Endothelial cell of umbilical vein (primary cell): ENCODE measurements around the gene FAHD1. TPM values are rescaled to one million over a fixed set of nuclear protein-coding genes. Genes with fewer than 3 reads are reported as not detected.

Experiments used
- BruUV-seq: library from RNA; stranded (reverse); fragments of 400-500 nt; replicated peaks from 2 replicates; lab custom pipeline; 2021; lab: Mats Ljungman, UMichigan
- CTCF ChIA-PET: fragments of 300-600, 350-600 bp; sonication (Branson Sonifier 250); formaldehyde crosslinking; loops from one replicate; lab custom pipeline; 2021; ENCODE audit warnings: antibody characterized with exemption, inconsistent platforms; lab: Charles Lee
- POLR2A ChIA-PET: fragments of 300-600, 350-600 bp; sonication (Branson Sonifier 250); formaldehyde crosslinking; loops from one replicate; lab custom pipeline; 2021; ENCODE audit warnings: antibody characterized with exemption, inconsistent platforms; lab: Charles Lee
- DNase-seq: peaks from one replicate; pipeline ENCODE4 v3.0.0-alpha.2; 2011; ENCODE audit warnings: low read depth, low spot score
- FAIRE-seq: peaks from 2 replicates; lab custom pipeline; 2011; peaks lifted over from hg19 to GRCh38; lab: Jason Lieb, UNC
- H2AFZ ChIP-seq: 2 replicates; pipeline ENCODE4 v1.6.0; 2012; ENCODE audit warnings: low read depth, low read length, control low read depth, inconsistent platforms
- H3K27ac ChIP-seq: 2 replicates; pipeline ENCODE4 v1.5.1; 2011; ENCODE audit warnings: low read depth, mild to moderate bottlenecking, control low read depth, low read length, moderate library complexity; ENCODE audit not compliant: insufficient read depth
- H3K27me3 ChIP-seq, 2 experiments: 2 replicates each; pipeline versions ENCODE4 v1.6.0 to v1.6.1; 2011; ENCODE audit warnings: low read length in 2 of 2, mixed read lengths in 1 of 2; ENCODE audit not compliant: control insufficient read depth in 2 of 2, insufficient read depth in 2 of 2
- H3K36me3 ChIP-seq, 2 experiments: 2 replicates in 1 of 2; 3 replicates in 1 of 2; pipeline ENCODE4 v1.5.1; 2011; ENCODE audit warnings: low read length in 2 of 2, mild to moderate bottlenecking in 1 of 2, moderate library complexity in 1 of 2; ENCODE audit not compliant: control insufficient read depth in 2 of 2, insufficient read depth in 2 of 2; ENCODE audit errors: extremely low read depth in 1 of 2
- H3K4me1 ChIP-seq: 3 replicates; pipeline ENCODE4 v1.5.1; 2011; ENCODE audit warnings: mild to moderate bottlenecking, low read length; ENCODE audit not compliant: control insufficient read depth, insufficient read depth; ENCODE audit errors: extremely low read depth
- H3K4me2 ChIP-seq: 2 replicates; pipeline ENCODE4 v1.6.1; 2011; ENCODE audit warnings: low read length, control low read depth, mixed read lengths; ENCODE audit not compliant: insufficient read depth
- H3K4me3 ChIP-seq, 3 experiments: fragments of 200-600 bp in 1 of 3; sonication (generic), shearing (Covaris generic) in 1 of 3; replicated peaks in 1 of 3; 2 replicates each; pipeline ENCODE4 v1.5.1; 2011 to 2016; ENCODE audit warnings: control low read depth in 3 of 3, low read length in 3 of 3, mild to moderate bottlenecking in 2 of 3, inconsistent platforms in 1 of 3, low read depth in 1 of 3, moderate library complexity in 1 of 3; ENCODE audit not compliant: insufficient read depth in 1 of 3
- H3K79me2 ChIP-seq: 2 replicates; pipeline ENCODE4 v1.6.0; 2012; ENCODE audit warnings: low read length, inconsistent platforms; ENCODE audit not compliant: control insufficient read depth, insufficient read depth
- H3K9ac ChIP-seq: replicated peaks from 2 replicates; pipeline ENCODE3; 2011; ENCODE audit warnings: low read length, control low read depth; ENCODE audit not compliant: insufficient read depth; ENCODE audit errors: extremely low read depth
- H3K9me1 ChIP-seq: replicated peaks from 3 replicates; pipeline ENCODE4 v1.6.0; 2011; ENCODE audit warnings: mild to moderate bottlenecking, low read length; ENCODE audit not compliant: control insufficient read depth, insufficient read depth; ENCODE audit errors: extremely low read depth
- H3K9me3 ChIP-seq: replicated peaks from 2 replicates; pipeline ENCODE4 v1.5.1; 2012; ENCODE audit warnings: low read length, inconsistent platforms; ENCODE audit not compliant: control insufficient read depth, insufficient read depth
- H4K20me1 ChIP-seq: replicated peaks from 2 replicates; pipeline ENCODE3; 2011; ENCODE audit warnings: mild to moderate bottlenecking, low read length; ENCODE audit not compliant: control insufficient read depth, insufficient read depth; ENCODE audit errors: extremely low read depth
- CTCF ChIP-seq, 2 donors: IDR thresholded peaks; 1 replicate in 1 of 2; 2 replicates in 1 of 2; pipeline ENCODE4 v1.5.1; 2011; ENCODE audit warnings: low read length in 2 of 2, mild to moderate bottlenecking in 2 of 2, moderate library complexity in 2 of 2, control low read depth in 1 of 2, inconsistent platforms in 1 of 2, low read depth in 1 of 2; ENCODE audit not compliant: insufficient read depth in 1 of 2; ENCODE audit errors: extremely low read depth in 1 of 2
- EZH2 ChIP-seq: IDR thresholded peaks from 2 replicates; pipeline ENCODE4 v1.6.1; 2012; ENCODE audit warnings: borderline replicate concordance, low read depth, mild to moderate bottlenecking, moderate library complexity, low read length, inconsistent platforms; ENCODE audit not compliant: severe bottlenecking
- FOS ChIP-seq: IDR thresholded peaks from 2 replicates; pipeline ENCODE4 v1.6.1; 2011; ENCODE audit warnings: mild to moderate bottlenecking, low read length, moderate library complexity, borderline replicate concordance; ENCODE audit not compliant: insufficient read depth
- GATA2 ChIP-seq: IDR thresholded peaks from 2 replicates; pipeline ENCODE4 v1.7.0; 2011; ENCODE audit warnings: low read depth, mild to moderate bottlenecking, moderate library complexity, mixed read lengths, low read length; ENCODE audit not compliant: insufficient read length, insufficient read depth
- JUN ChIP-seq: IDR thresholded peaks from 2 replicates; pipeline ENCODE4 v1.6.1; 2011; ENCODE audit warnings: borderline replicate concordance, low read depth; ENCODE audit not compliant: insufficient read length, insufficient read depth
- MAX ChIP-seq: IDR thresholded peaks from 2 replicates; pipeline ENCODE4 v1.6.1; 2011; ENCODE audit not compliant: insufficient read depth, insufficient read length
- MYC ChIP-seq: IDR thresholded peaks from one replicate; pipeline ENCODE4 v1.6.1; 2011; ENCODE audit warnings: mild to moderate bottlenecking, low read depth, low read length
- POLR2A ChIP-seq: IDR thresholded peaks from 2 replicates; pipeline ENCODE4 v1.6.1; 2012; ENCODE audit warnings: low read depth, mild to moderate bottlenecking, control low read depth, low read length
- dilution Hi-C: fragments of 300-500 bp; cut with MboI; formaldehyde crosslinking; loops from one replicate; pipeline ENCODE4 v1.15.0; 2019; ENCODE audit warnings: low sequenced_read_pairs; ENCODE audit not compliant: extremely low pct_ligation_motif_present
- intact Hi-C: fragments of 100-400 bp; cut with micrococcal nuclease; formaldehyde crosslinking; loops from one replicate; pipeline ENCODE4 v1.10.0; 2022
- polyA plus RNA-seq, 4 experiments: library from polyadenylated mRNA; depleted of rRNA in 3 of 4; stranded (reverse) in 3 of 4; unstranded in 1 of 4; fragments of >200 nt; gene quantifications; 2 replicates each; pipeline versions ENCODE4 v1.2.1 to v1.2.3, GENCODE V29; 2011 to 2012; ENCODE audit warnings: missing spikeins in 1 of 4
- total RNA-seq: library from RNA; stranded (reverse); gene quantifications from 2 replicates; pipeline ENCODE4 v1.2.3, GENCODE V29; 2021

The FAHD1 gene
- total and polyA plus RNA-seq, 2 donors (not counting 3 experiments of a cell fraction or from before 2014, with no cell fraction given), result 44.8 to 69.2 TPM

GRCh38 chr16:1839554-1839953, 12.5 kb downstream of the FAHD1 start:
- DNase-seq (no peak), FAIRE-seq (no peak)
- BruUV-seq, result no TSS peak

More at GRCh38 chr16:1839554-1839953, 12.5 kb downstream of the FAHD1 start:
- H3K9me1 ChIP-seq, result no peaks in the 10 kb centered on the region
- no peaks in the 10 kb centered on the region for H3K36me3 ChIP-seq
- H2AFZ ChIP-seq, result no peak overlapping the region
- dilution Hi-C loops (no loop called here), intact Hi-C loops (loop anchor here (5.0 kb wide), 1 partner anchor 33 kb away; the partner anchor contains the start of gene MEIOB)
- H4K20me1 ChIP-seq, result no peaks in the 10 kb centered on the region
- no peaks in the 10 kb centered on the region for H3K79me2 ChIP-seq
- CTCF ChIA-PET, result interaction anchor here (1.2 kb wide), 1 partner anchor 10 kb away, joined by 4 read pairs; no protein-coding TSS in a partner anchor
- no peak overlapping the region for H3K9ac ChIP-seq
- POLR2A ChIA-PET, result no interaction called here
- no peak overlapping the region for H3K4me2 ChIP-seq
- no peak overlapping the region for H3K4me3 ChIP-seq
- no peaks in the 10 kb centered on the region for H3K9me3 ChIP-seq
- no peaks in the 10 kb centered on the region for H3K4me1 ChIP-seq
- no peaks in the 10 kb centered on the region for H3K27me3 ChIP-seq
- no peak overlapping the region for H3K27ac ChIP-seq
- TF ChIP-seq POLR2A (no peak), FOS (no peak), GATA2 (no peak), MYC (no peak), JUN (no peak), EZH2 (no peak), MAX (no peak), CTCF (IDR thresholded peaks at IDR 0.05; ENCODE audit: extremely low read depth in 1 of 2, insufficient read depth in 1 of 2, low read depth in 1 of 2, low read length in 2 of 2) (no peak)
